Thymus (tissue), 11 donors: Measurements from ENCODE around the gene OR2T27. TPM values are rescaled to one million over a fixed set of nuclear protein-coding genes. Genes with fewer than 3 reads are reported as not detected.

Experiments
- DNase-seq, 9 donors: peaks; one replicate each; pipeline ENCODE4 v3.0.0-alpha.2; 2013; ENCODE audit warnings: low spot score in 9 of 9, low read depth in 6 of 9, missing footprints in 1 of 9
- H3K27ac ChIP-seq, 2 donors: one replicate each; pipeline ENCODE4 v1.5.1; 2013; ENCODE audit warnings: control low read depth in 1 of 2, low read depth in 1 of 2, low read length in 1 of 2, mild to moderate bottlenecking in 1 of 2, moderate library complexity in 1 of 2
- H3K27me3 ChIP-seq, 2 donors: one replicate each; pipeline ENCODE4 v1.5.1; 2013; ENCODE audit warnings: low read length in 1 of 2; ENCODE audit not compliant: control insufficient read depth in 2 of 2, insufficient read depth in 1 of 2
- H3K36me3 ChIP-seq, 2 donors: one replicate each; pipeline ENCODE4 v1.5.1; 2013; ENCODE audit warnings: low read length in 1 of 2, mild to moderate bottlenecking in 1 of 2, moderate library complexity in 1 of 2; ENCODE audit not compliant: control insufficient read depth in 2 of 2, insufficient read depth in 2 of 2
- H3K4me1 ChIP-seq, 2 donors: one replicate each; pipeline ENCODE4 v1.5.1; 2013; ENCODE audit warnings: low read length in 2 of 2; ENCODE audit not compliant: control insufficient read depth in 2 of 2, insufficient read depth in 2 of 2
- H3K4me3 ChIP-seq, 2 donors: one replicate each; pipeline ENCODE4 v1.5.1; 2013; ENCODE audit warnings: low read length in 2 of 2, control low read depth in 1 of 2, mild to moderate bottlenecking in 1 of 2
- H3K9me3 ChIP-seq, 2 donors: one replicate each; pipeline ENCODE4 v1.5.1; 2013; ENCODE audit warnings: low read length in 1 of 2, mild to moderate bottlenecking in 1 of 2; ENCODE audit not compliant: control insufficient read depth in 2 of 2, insufficient read depth in 1 of 2
- WGBS: extraction: QIAGEN DNeasy Blood & Tissue Kit; methylation state at CpG from one replicate; pipeline ENCODE4 v1.1.7; 2013; 5-methylcytosine and 5-hydroxymethylcytosine counted together
- polyA plus RNA-seq: library from polyadenylated mRNA; stranded (reverse); fragments of 200-250 nt; gene quantifications from one replicate; pipeline ENCODE4 v1.2.3, GENCODE V29; 2013
- total RNA-seq: library from RNA; stranded (reverse); fragments of 120-200 nt; gene quantifications from one replicate; pipeline ENCODE4 v1.2.4, GENCODE V29; 2013
- donor health status: healthy.

Gene OR2T27
- total and polyA plus RNA-seq, 2 donors = not detected

GRCh38 chr1:248610301-248610700 lies 45.0 kb downstream of the OR2T27 start:
- DNase-seq = no peak
- H3K9me3 ChIP-seq = no peaks in the 10 kb centered on the region
- WGBS = 62% methylated on average over 3 of the region's 3 CpGs
- no peaks in the 10 kb centered on the region for H3K27me3 ChIP-seq
- H3K27ac ChIP-seq = no peak overlapping the region
- H3K4me3 ChIP-seq = no peak overlapping the region
- H3K36me3 ChIP-seq = no peaks in the 10 kb centered on the region
- H3K4me1 ChIP-seq = no peaks in the 10 kb centered on the region

Other genes with a start within 250 kb of the OR2T27 start
- gene OR2T2, start 209.9 kb downstream of the OR2T27 start, total RNA-seq = not detected
- gene OR2T2, start 209.9 kb downstream of the OR2T27 start, polyA plus RNA-seq = under 0.01 TPM
- gene OR2T3, start 182.2 kb downstream of the OR2T27 start, total RNA-seq = not detected
- gene OR2T3, start 182.2 kb downstream of the OR2T27 start, polyA plus RNA-seq = 0.11 TPM
- gene OR2T5, start 166.9 kb downstream of the OR2T27 start, total RNA-seq = not detected
- not detected for gene OR2T5, start 166.9 kb downstream of the OR2T27 start, polyA plus RNA-seq
- gene OR2G6, start 147.5 kb downstream of the OR2T27 start, total RNA-seq = not detected
- gene OR2G6, start 147.5 kb downstream of the OR2T27 start, polyA plus RNA-seq = 0.05 TPM
- not detected for gene OR2T29, start 92.8 kb downstream of the OR2T27 start, total RNA-seq
- gene OR2T29, start 92.8 kb downstream of the OR2T27 start, polyA plus RNA-seq = not detected
- not detected for gene OR2T34, start 80.8 kb downstream of the OR2T27 start, total RNA-seq
- gene OR2T34, start 80.8 kb downstream of the OR2T27 start, polyA plus RNA-seq = 0.02 TPM
- gene OR2T10, start 57.8 kb downstream of the OR2T27 start, total RNA-seq = not detected
- not detected for gene OR2T10, start 57.8 kb downstream of the OR2T27 start, polyA plus RNA-seq
- under 0.01 TPM for gene OR2T11, start 20.4 kb downstream of the OR2T27 start, total RNA-seq
- gene OR2T11, start 20.4 kb downstream of the OR2T27 start, polyA plus RNA-seq = not detected
- gene OR2T35, start 10.2 kb downstream of the OR2T27 start, total RNA-seq = not detected
- not detected for gene OR2T35, start 10.2 kb downstream of the OR2T27 start, polyA plus RNA-seq
- not detected for gene OR14I1, start 47.2 kb upstream of the OR2T27 start, total RNA-seq
- gene OR14I1, start 47.2 kb upstream of the OR2T27 start, polyA plus RNA-seq = not detected
- 0.05 TPM for gene LYPD8, start 100.2 kb upstream of the OR2T27 start, total RNA-seq
- gene LYPD8, start 100.2 kb upstream of the OR2T27 start, polyA plus RNA-seq = 0.34 TPM
- 16.1 TPM for gene SH3BP5L, start 170.4 kb upstream of the OR2T27 start, total RNA-seq
- 15.0 TPM for gene SH3BP5L, start 170.4 kb upstream of the OR2T27 start, polyA plus RNA-seq
- 23.7 TPM for gene ZNF672, start 182.7 kb upstream of the OR2T27 start, total RNA-seq
- 16.8 TPM for gene ZNF672, start 182.7 kb upstream of the OR2T27 start, polyA plus RNA-seq
- 20.7 TPM for gene ZNF692, start 203.6 kb upstream of the OR2T27 start, total RNA-seq
- gene ZNF692, start 203.6 kb upstream of the OR2T27 start, polyA plus RNA-seq = 127 TPM